Right atrium auricular region (tissue), 2 donors: ENCODE measurements around the gene SRSF7. TPM values are rescaled to one million over a fixed set of nuclear protein-coding genes. Genes with fewer than 3 reads are reported as not detected.
A peak's percentile ranks its signal among the peaks of the same experiment; 100 is the strongest.

ENCODE experiments used
- DNase-seq: peaks from one replicate; pipeline ENCODE4 v3.0.0-alpha.2; 2019; ENCODE audit warnings: low spot score
- H3K27ac ChIP-seq, 2 donors: fragments of 200-600 bp; sonication (generic); 1 replicate in 1 of 2; 2 replicates in 1 of 2; pipeline ENCODE4 v1.5.1; 2016 to 2019
- H3K27me3 ChIP-seq, 2 donors: fragments of 200-600 bp; sonication (generic); one replicate each; pipeline versions ENCODE4 v1.5.1 to v1.6.0; 2017 to 2019
- H3K36me3 ChIP-seq: fragments of 200-600 bp; sonication (generic); one replicate; pipeline ENCODE4 v1.5.1; 2016
- H3K4me1 ChIP-seq, 2 donors: fragments of 200-600 bp; sonication (generic); one replicate each; pipeline versions ENCODE4 v1.5.1 to v1.6.0; 2017 to 2019
- H3K4me3 ChIP-seq, 2 donors: fragments of 200-600 bp; sonication (generic); 1 replicate in 1 of 2; 2 replicates in 1 of 2; pipeline ENCODE4 v1.5.1; 2017 to 2019; ENCODE audit warnings: mild to moderate bottlenecking in 1 of 2, moderate library complexity in 1 of 2
- H3K9me3 ChIP-seq, 2 donors: fragments of 200-600 bp; sonication (generic); one replicate each; pipeline ENCODE4 v1.5.1; 2019
- total RNA-seq, 2 donors: library from RNA; depleted of rRNA; stranded (reverse); fragments of >200 nt; gene quantifications; one replicate each; pipeline ENCODE4 v1.1.0, GENCODE V29; 2016
- TF ChIP-seq, protein P1 (sequence below), 2 donors: fragments of 200-600 bp; sonication (generic); IDR thresholded peaks; one replicate each; pipeline ENCODE4 v1.5.1; 2019; ENCODE audit warnings: antibody characterized with exemption in 2 of 2

SRSF7 gene
- total RNA-seq, 2 donors from 2014 or later, result 32.1 to 44.3 TPM

DNA sequence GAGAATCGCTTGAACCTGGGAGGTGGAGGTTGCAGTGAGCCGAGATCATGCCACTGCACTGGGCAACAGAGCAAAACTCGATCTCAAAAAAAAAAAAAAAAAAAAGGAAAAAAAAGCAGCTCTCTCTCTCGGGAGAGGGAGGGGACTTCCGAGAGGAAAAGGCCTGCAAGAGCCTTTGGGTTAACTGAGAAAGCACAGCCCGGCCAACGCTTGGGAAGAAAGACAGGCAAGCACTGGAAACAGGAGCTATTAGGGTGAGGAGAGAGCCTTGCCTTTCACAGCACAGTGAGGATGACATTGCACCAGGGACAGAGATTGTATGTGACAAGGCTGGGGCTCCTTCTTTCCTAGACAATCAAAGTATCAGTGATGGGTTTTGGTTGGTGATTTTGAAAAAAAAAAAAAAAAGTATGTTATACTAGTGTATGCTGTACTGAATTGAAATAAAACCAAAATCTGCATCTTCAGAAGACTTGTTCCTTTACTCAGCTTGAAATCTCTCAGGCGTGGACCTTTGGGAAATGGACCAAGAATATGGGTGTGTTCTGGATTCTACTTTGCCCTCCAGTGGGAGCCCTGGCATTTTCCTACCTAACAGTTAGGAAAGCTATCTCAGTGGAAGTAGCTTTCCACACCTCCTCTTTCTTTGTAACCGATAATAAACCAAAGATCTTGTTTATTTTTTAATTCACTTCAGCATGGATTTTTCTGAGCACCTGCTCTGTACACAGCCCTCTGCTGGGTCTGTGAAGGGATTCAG is 16.7 kb downstream of the SRSF7 start:
- Histone ChIP-seq H3K4me1 (peaks cover 0 to 23% of the 10 kb centered on the region in 2 donors), H3K9me3 (no peaks in the 10 kb centered on the region), H3K27ac (no peak overlapping the region), H3K27me3 (no peaks in the 10 kb centered on the region), H3K36me3 (peaks cover 42% of the 10 kb centered on the region), H3K4me3 (no peak overlapping the region)
- TF ChIP-seq, protein P1, sequence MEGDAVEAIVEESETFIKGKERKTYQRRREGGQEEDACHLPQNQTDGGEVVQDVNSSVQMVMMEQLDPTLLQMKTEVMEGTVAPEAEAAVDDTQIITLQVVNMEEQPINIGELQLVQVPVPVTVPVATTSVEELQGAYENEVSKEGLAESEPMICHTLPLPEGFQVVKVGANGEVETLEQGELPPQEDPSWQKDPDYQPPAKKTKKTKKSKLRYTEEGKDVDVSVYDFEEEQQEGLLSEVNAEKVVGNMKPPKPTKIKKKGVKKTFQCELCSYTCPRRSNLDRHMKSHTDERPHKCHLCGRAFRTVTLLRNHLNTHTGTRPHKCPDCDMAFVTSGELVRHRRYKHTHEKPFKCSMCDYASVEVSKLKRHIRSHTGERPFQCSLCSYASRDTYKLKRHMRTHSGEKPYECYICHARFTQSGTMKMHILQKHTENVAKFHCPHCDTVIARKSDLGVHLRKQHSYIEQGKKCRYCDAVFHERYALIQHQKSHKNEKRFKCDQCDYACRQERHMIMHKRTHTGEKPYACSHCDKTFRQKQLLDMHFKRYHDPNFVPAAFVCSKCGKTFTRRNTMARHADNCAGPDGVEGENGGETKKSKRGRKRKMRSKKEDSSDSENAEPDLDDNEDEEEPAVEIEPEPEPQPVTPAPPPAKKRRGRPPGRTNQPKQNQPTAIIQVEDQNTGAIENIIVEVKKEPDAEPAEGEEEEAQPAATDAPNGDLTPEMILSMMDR (IDR thresholded peaks at IDR 0.05), result no peak
- DNase-seq, result peak; percentile 60

- TF ChIP-seq, protein P1 (IDR thresholded peaks at IDR 0.05), result no peak
- peaks cover 34% of the 10 kb centered on the region for H3K36me3 ChIP-seq
- no peak overlapping the region for H3K27ac ChIP-seq
- no peaks in the 10 kb centered on the region for H3K27me3 ChIP-seq
- DNase-seq, result peak; percentile 43
- H3K9me3 ChIP-seq, result no peaks in the 10 kb centered on the region
- H3K4me1 ChIP-seq, result peaks cover 0 to 23% of the 10 kb centered on the region in 2 donors
- no peak overlapping the region for H3K4me3 ChIP-seq
Measured at GRCh38 chr2:38733300-38733971, 17.7 kb downstream of the SRSF7 start.

GRCh38 chr2:38731684-38732221 is 19.4 kb downstream of the SRSF7 start:
- Histone ChIP-seq H3K4me3 (no peak overlapping the region), H3K27me3 (no peaks in the 10 kb centered on the region), H3K4me1 (peaks cover 0 to 10% of the 10 kb centered on the region in 2 donors), H3K9me3 (no peaks in the 10 kb centered on the region), H3K36me3 (peaks cover 27% of the 10 kb centered on the region), H3K27ac (no peak overlapping the region)
- DNase-seq, result peak; percentile 58
- TF ChIP-seq, protein P1 (IDR thresholded peaks at IDR 0.05), result no peak

DNA sequence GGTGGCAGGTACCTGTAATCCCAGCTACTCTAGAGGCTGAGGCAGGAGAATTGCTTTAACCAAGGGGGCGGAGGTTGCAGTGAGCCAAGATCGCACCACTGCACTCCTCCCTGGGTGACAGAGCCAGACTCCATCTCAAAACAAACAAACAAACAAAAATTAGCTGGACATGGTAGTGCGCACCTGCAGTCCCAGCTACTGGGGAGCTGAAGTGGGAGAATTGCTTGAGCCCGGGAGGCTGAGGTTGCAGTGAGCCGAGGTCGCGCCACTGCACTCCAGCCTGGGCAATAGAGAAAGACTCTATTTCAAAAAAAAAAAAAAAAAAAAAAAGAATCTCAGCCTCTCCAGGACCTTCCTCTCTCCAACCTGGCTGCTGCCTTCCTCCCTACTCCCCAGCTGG is 20.1 kb downstream of the SRSF7 start:
- Histone ChIP-seq H3K36me3 (peaks cover 27% of the 10 kb centered on the region), H3K9me3 (no peaks in the 10 kb centered on the region), H3K27me3 (no peaks in the 10 kb centered on the region), H3K4me1 (peaks cover 0 to 6% of the 10 kb centered on the region in 2 donors), H3K4me3 (no peak overlapping the region), H3K27ac (no peak overlapping the region)
- peak; percentile 38 for DNase-seq
- TF ChIP-seq, protein P1 (IDR thresholded peaks at IDR 0.05), result no peak

GRCh38 chr2:38728694-38729093 is 22.5 kb downstream of the SRSF7 start:
- H3K4me3 ChIP-seq, result no peak overlapping the region
- no peak for DNase-seq
- H3K9me3 ChIP-seq, result no peaks in the 10 kb centered on the region
- H3K36me3 ChIP-seq, result peaks cover 25% of the 10 kb centered on the region
- H3K27me3 ChIP-seq, result no peaks in the 10 kb centered on the region
- no peak overlapping the region for H3K27ac ChIP-seq
- TF ChIP-seq, protein P1 (IDR thresholded peaks at IDR 0.05), result no peak
- no peaks in the 10 kb centered on the region for H3K4me1 ChIP-seq
